ENCODE measurements around the gene MPPED1.

DNA sequence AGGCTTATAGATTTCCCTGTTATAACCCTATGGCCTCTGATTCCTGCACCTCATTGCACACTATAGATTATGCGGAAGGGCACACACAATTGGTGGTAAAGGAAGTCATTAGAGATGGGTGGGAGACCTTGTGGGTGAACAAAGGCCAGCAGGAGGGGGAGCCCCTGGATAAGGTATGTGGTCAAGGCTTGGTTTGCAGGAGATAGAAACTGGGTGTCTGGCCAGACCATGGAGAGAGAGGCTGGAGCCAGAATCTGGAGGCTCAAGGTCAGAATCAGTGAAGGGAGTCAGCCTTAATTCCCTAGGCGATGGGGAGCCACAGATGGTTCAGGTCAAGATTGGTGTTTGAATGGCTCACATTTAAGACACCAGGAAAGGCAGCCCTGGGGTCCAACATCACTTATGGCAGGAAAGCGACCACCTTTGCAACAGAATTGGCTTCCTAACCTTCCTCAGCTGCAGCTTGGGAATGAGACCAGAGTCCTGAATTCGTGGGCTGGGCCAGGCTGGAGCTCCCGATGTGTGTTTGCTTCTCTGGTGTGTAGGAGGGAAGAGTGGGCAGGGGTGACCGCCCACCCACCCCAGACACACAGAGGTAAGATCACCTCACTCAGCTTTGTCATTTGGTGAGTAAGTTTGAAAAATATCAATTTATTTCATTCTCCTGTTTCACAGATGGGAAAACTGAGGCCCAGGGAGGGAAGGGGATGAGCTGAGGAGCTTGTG, 45.9 kb upstream of the MPPED1 start:
- TF ChIP-seq, protein P1, sequence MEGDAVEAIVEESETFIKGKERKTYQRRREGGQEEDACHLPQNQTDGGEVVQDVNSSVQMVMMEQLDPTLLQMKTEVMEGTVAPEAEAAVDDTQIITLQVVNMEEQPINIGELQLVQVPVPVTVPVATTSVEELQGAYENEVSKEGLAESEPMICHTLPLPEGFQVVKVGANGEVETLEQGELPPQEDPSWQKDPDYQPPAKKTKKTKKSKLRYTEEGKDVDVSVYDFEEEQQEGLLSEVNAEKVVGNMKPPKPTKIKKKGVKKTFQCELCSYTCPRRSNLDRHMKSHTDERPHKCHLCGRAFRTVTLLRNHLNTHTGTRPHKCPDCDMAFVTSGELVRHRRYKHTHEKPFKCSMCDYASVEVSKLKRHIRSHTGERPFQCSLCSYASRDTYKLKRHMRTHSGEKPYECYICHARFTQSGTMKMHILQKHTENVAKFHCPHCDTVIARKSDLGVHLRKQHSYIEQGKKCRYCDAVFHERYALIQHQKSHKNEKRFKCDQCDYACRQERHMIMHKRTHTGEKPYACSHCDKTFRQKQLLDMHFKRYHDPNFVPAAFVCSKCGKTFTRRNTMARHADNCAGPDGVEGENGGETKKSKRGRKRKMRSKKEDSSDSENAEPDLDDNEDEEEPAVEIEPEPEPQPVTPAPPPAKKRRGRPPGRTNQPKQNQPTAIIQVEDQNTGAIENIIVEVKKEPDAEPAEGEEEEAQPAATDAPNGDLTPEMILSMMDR (IDR thresholded peaks at IDR 0.05 in 8 of 11, conservative IDR thresholded peaks at IDR 0.05 in 3 of 11): no peak
- TF ChIP-seq POLR2A (IDR thresholded peaks at IDR 0.05): no peak
